NT2/D1 (cell line): ENCODE results near the gene PLA2G6.

Experiments
- SUZ12 ChIP-seq: IDR thresholded peaks from 2 replicates; pipeline ENCODE4 v1.6.1; 2011; ENCODE audit not compliant: insufficient read length, insufficient read depth; ENCODE audit errors: extremely low read depth
- YY1 ChIP-seq: IDR thresholded peaks from 2 replicates; pipeline ENCODE4 v1.6.1; 2011; ENCODE audit not compliant: insufficient read length, insufficient read depth
- ZNF274 ChIP-seq: IDR thresholded peaks from 2 replicates; pipeline ENCODE4 v1.6.1; 2011; ENCODE audit warnings: mild to moderate bottlenecking, low read depth, low read length

DNA sequence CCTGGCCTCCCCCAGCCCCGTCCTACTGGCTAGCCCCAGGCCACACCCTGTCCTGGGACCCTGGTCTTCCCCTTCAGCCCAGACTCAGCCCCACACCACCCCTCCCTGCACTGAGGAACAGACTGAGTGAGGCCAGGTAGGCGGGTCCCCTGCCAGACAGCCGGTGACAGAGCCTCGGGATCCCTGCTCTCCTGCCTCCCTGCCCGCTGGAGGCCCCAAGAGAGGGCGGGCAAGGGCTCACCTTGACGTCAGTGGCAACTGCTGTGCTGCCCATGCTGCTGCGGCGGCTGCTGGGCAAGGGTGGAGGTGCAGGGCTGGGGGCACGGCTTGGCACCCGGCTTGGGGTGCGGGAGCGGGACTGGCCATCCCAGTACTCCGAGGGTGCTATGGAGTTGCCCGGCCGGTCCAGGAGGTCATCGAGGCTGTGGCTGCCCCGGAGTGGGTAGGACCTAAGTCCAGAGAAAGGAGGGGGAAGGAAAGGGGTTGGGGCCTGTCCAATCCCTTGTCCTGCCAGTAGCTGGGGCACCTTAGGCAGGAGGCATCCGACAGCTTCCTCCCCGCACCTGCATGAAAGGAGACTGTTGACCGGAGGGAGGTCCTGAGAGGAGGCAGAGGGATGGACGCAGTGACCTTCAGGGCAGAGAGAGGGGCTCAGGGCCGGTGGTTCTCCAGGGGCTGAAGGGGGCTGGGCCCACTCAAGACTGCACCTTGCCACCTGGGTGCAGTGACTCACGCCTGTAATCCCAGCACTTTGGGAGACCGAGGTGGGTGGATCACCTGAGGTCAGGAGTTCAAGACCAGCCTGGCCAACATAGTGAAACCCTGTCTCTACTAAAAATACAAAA, 95.4 kb downstream of the PLA2G6 start:
- TF ChIP-seq ZNF274: no peak
- TF ChIP-seq YY1: no peak
- TF ChIP-seq SUZ12: no peak
